OCI-LY3 (cell line): ENCODE results near the gene TSPAN5.

Experiments used
- CTCF ChIP-seq: fragments of 200-600, 300-600 bp; sonication (generic); IDR thresholded peaks from 2 replicates; pipeline ENCODE4 v1.5.1; 2014; ENCODE audit warnings: antibody characterized with exemption, low read length, low read depth
- EZH2phosphoT487 ChIP-seq: fragments of 200-600 bp; shearing (Covaris generic); IDR thresholded peaks from 2 replicates; pipeline ENCODE4 v1.6.1; 2018; ENCODE audit warnings: antibody characterized with exemption, mixed run types, low read depth

DNA sequence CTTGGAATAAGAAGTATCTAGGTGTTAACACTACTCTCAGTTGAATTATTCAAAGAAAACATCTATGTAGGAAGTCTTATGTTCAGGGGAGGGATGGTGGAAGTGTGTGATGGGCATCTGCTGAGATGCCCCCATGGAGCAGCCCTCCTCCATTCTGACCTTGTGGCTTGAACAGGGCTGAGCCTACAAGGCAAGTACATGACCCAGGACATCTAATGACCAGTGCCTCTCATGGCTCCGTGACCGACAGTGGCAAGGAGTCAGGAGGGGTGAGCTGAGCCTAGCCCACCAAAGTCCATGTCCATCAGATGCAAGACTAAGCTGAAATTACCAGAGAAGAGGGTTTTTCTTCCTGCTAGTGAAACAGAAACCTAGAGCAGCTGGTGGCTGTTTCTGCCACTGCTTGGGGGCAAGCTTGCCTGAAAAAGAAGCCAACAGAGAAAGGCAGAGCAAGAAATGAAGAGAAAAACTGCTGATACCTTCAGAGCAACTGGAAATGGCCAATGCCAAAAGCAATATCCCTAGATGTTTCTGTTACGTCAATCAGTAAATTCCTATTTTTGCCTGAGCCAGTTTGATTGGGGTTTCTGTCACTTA, 113.5 kb downstream of the TSPAN5 start:
- TF ChIP-seq CTCF = no peak
- TF ChIP-seq EZH2phosphoT487 = no peak
